ENCODE results near the gene FLT3LG.
A peak's percentile ranks its signal among the peaks of the same experiment; 100 is the strongest.

FLT3LG gene

GRCh38 chr19:49488863-49489537 is 15.0 kb downstream of the FLT3LG start:
- H4K12ac ChIP-seq (ENCODE audit: low read depth, low read length): no peak overlapping the region
- no peak for DNase-seq
- peaks cover 17% of the 10 kb centered on the region for H3K79me2 ChIP-seq (ENCODE audit: control insufficient read depth, insufficient read depth, low read length, poor library complexity)
- no peak overlapping the region for H2AFZ ChIP-seq (ENCODE audit: insufficient read depth, low read length, poor library complexity)
- H3K27me3 ChIP-seq (ENCODE audit: insufficient read depth, low read length): no peaks in the 10 kb centered on the region
- H3K27ac ChIP-seq (ENCODE audit: low read depth, low read length): peak overlapping the region; percentile 2
- no peak overlapping the region for H3K14ac ChIP-seq (ENCODE audit: low read length)
- H3K36me3 ChIP-seq (ENCODE audit: control insufficient read depth in 1 of 2, insufficient read depth in 2 of 2, low read length in 2 of 2): peaks cover 35 to 44% of the 10 kb centered on the region in 2 experiments
- H3K9ac ChIP-seq (ENCODE audit: low read length): peak overlapping the region; percentile 85
- peaks cover 11% of the 10 kb centered on the region for H3K79me1 ChIP-seq (ENCODE audit: low read length)
- H4K8ac ChIP-seq (ENCODE audit: low read depth, low read length): no peak overlapping the region
- peak overlapping the region; percentile 82 for H3K4me2 ChIP-seq (ENCODE audit: low read length)
- H3K4me1 ChIP-seq (ENCODE audit: control insufficient read depth in 1 of 2, insufficient read depth in 2 of 2, low read length in 2 of 2): peaks cover 0 to 3% of the 10 kb centered on the region in 2 experiments
- H4K91ac ChIP-seq (ENCODE audit: low read depth, low read length): no peak overlapping the region
- no peak overlapping the region for H2BK12ac ChIP-seq (ENCODE audit: low read length)
- H3K4ac ChIP-seq (ENCODE audit: low read depth, low read length): peak overlapping the region; percentile 80
- H2AK5ac ChIP-seq (ENCODE audit: low read length): no peak overlapping the region
- H3K9me3 ChIP-seq (ENCODE audit: insufficient read depth, low read depth, low read length): peaks cover 4% of the 10 kb centered on the region
- no peak overlapping the region for H3K23ac ChIP-seq (ENCODE audit: low read length)
- peak overlapping the region; percentile 91 for H3K4me3 ChIP-seq (ENCODE audit: low read depth, low read length)
- no peak overlapping the region for H3K18ac ChIP-seq (ENCODE audit: low read length)
- WGBS (ENCODE audit: extremely low coverage, insufficient coverage, insufficient read length): no CpG with 5 or more reads among the region's 15 CpGs
- no peak overlapping the region for H2BK5ac ChIP-seq (ENCODE audit: low read depth, low read length, poor library complexity)
- H2BK120ac ChIP-seq (ENCODE audit: insufficient read depth, low read length, poor library complexity): no peak overlapping the region

- Histone ChIP-seq H2AFZ (ENCODE audit: insufficient read depth, low read length, poor library complexity) (no peak overlapping the region), H4K8ac (ENCODE audit: low read depth, low read length) (peak overlapping the region; percentile 40), H2BK12ac (ENCODE audit: low read length) (no peak overlapping the region), H3K27me3 (ENCODE audit: insufficient read depth, low read length) (no peaks in the 10 kb centered on the region), H3K4me3 (ENCODE audit: low read depth, low read length) (no peak overlapping the region), H2BK120ac (ENCODE audit: insufficient read depth, low read length, poor library complexity) (no peak overlapping the region), H3K9ac (ENCODE audit: low read length) (peak overlapping the region; percentile 85), H4K91ac (ENCODE audit: low read depth, low read length) (no peak overlapping the region), H3K79me2 (ENCODE audit: control insufficient read depth, insufficient read depth, low read length, poor library complexity) (peaks cover 17% of the 10 kb centered on the region), H3K27ac (ENCODE audit: low read depth, low read length) (peak overlapping the region; percentile 20), H3K18ac (ENCODE audit: low read length) (no peak overlapping the region), H3K79me1 (ENCODE audit: low read length) (peaks cover 11% of the 10 kb centered on the region), H3K4ac (ENCODE audit: low read depth, low read length) (peak overlapping the region; percentile 9), H3K36me3 (ENCODE audit: control insufficient read depth in 1 of 2, insufficient read depth in 2 of 2, low read length in 2 of 2) (peaks cover 35 to 44% of the 10 kb centered on the region in 2 experiments), H3K9me3 (ENCODE audit: insufficient read depth, low read depth, low read length) (peaks cover 4% of the 10 kb centered on the region), H3K14ac (ENCODE audit: low read length) (no peak overlapping the region), H3K4me1 (ENCODE audit: control insufficient read depth in 1 of 2, insufficient read depth in 2 of 2, low read length in 2 of 2) (peaks cover 0 to 3% of the 10 kb centered on the region in 2 experiments), H3K4me2 (ENCODE audit: low read length) (peak overlapping the region; percentile 82), H2AK5ac (ENCODE audit: low read length) (no peak overlapping the region), H4K12ac (ENCODE audit: low read depth, low read length) (no peak overlapping the region), H3K23ac (ENCODE audit: low read length) (peak overlapping the region; percentile 83), H2BK5ac (ENCODE audit: low read depth, low read length, poor library complexity) (no peak overlapping the region)
- WGBS (ENCODE audit: extremely low coverage, insufficient coverage, insufficient read length): no CpG with 5 or more reads among the region's 15 CpGs
- peak in 1 of 2 donors; percentile 26 for DNase-seq
Observed at GRCh38 chr19:49489601-49490167, 15.7 kb downstream of the FLT3LG start.

GRCh38 chr19:49490287-49491029 is 16.4 kb downstream of the FLT3LG start:
- DNase-seq: no peak
- Histone ChIP-seq H2BK12ac (ENCODE audit: low read length) (no peak overlapping the region), H2BK5ac (ENCODE audit: low read depth, low read length, poor library complexity) (no peak overlapping the region), H3K18ac (ENCODE audit: low read length) (peak overlapping the region; percentile 48), H3K4me2 (ENCODE audit: low read length) (peak overlapping the region; percentile 82), H3K79me1 (ENCODE audit: low read length) (peaks cover 11% of the 10 kb centered on the region), H2BK120ac (ENCODE audit: insufficient read depth, low read length, poor library complexity) (no peak overlapping the region), H3K4ac (ENCODE audit: low read depth, low read length) (peak overlapping the region; percentile 9), H3K79me2 (ENCODE audit: control insufficient read depth, insufficient read depth, low read length, poor library complexity) (peaks cover 17% of the 10 kb centered on the region), H3K27me3 (ENCODE audit: insufficient read depth, low read length) (no peaks in the 10 kb centered on the region), H3K36me3 (ENCODE audit: control insufficient read depth in 1 of 2, insufficient read depth in 2 of 2, low read length in 2 of 2) (peaks cover 35 to 44% of the 10 kb centered on the region in 2 experiments), H4K91ac (ENCODE audit: low read depth, low read length) (no peak overlapping the region), H3K9me3 (ENCODE audit: insufficient read depth, low read depth, low read length) (peaks cover 4% of the 10 kb centered on the region), H3K23ac (ENCODE audit: low read length) (no peak overlapping the region), H4K8ac (ENCODE audit: low read depth, low read length) (peak overlapping the region; percentile 40), H2AFZ (ENCODE audit: insufficient read depth, low read length, poor library complexity) (no peak overlapping the region), H3K27ac (ENCODE audit: low read depth, low read length) (no peak overlapping the region), H3K4me3 (ENCODE audit: low read depth, low read length) (no peak overlapping the region), H2AK5ac (ENCODE audit: low read length) (no peak overlapping the region), H3K14ac (ENCODE audit: low read length) (no peak overlapping the region), H4K12ac (ENCODE audit: low read depth, low read length) (peak overlapping the region; percentile 35), H3K4me1 (ENCODE audit: control insufficient read depth in 1 of 2, insufficient read depth in 2 of 2, low read length in 2 of 2) (peaks cover 0 to 3% of the 10 kb centered on the region in 2 experiments), H3K9ac (ENCODE audit: low read length) (peak overlapping the region; percentile 28)
- WGBS (ENCODE audit: extremely low coverage, insufficient coverage, insufficient read length): no CpG with 5 or more reads among the region's 27 CpGs

- WGBS (ENCODE audit: extremely low coverage, insufficient coverage, insufficient read length): no CpG with 5 or more reads among the region's 17 CpGs
- H3K23ac ChIP-seq (ENCODE audit: low read length): no peak overlapping the region
- H3K4ac ChIP-seq (ENCODE audit: low read depth, low read length): no peak overlapping the region
- H3K4me3 ChIP-seq (ENCODE audit: low read depth, low read length): no peak overlapping the region
- no peak overlapping the region for H2AK5ac ChIP-seq (ENCODE audit: low read length)
- peaks cover 35 to 44% of the 10 kb centered on the region in 2 experiments for H3K36me3 ChIP-seq (ENCODE audit: control insufficient read depth in 1 of 2, insufficient read depth in 2 of 2, low read length in 2 of 2)
- no peak overlapping the region for H3K4me2 ChIP-seq (ENCODE audit: low read length)
- H3K14ac ChIP-seq (ENCODE audit: low read length): no peak overlapping the region
- H2AFZ ChIP-seq (ENCODE audit: insufficient read depth, low read length, poor library complexity): no peak overlapping the region
- H3K27me3 ChIP-seq (ENCODE audit: insufficient read depth, low read length): no peaks in the 10 kb centered on the region
- no peak for DNase-seq
- H2BK120ac ChIP-seq (ENCODE audit: insufficient read depth, low read length, poor library complexity): no peak overlapping the region
- H3K9ac ChIP-seq (ENCODE audit: low read length): peak overlapping the region; percentile 31
- no peak overlapping the region for H3K18ac ChIP-seq (ENCODE audit: low read length)
- peak overlapping the region; percentile 21 for H4K8ac ChIP-seq (ENCODE audit: low read depth, low read length)
- H3K4me1 ChIP-seq (ENCODE audit: control insufficient read depth in 1 of 2, insufficient read depth in 2 of 2, low read length in 2 of 2): peaks cover 0 to 3% of the 10 kb centered on the region in 2 experiments
- H3K79me1 ChIP-seq (ENCODE audit: low read length): peaks cover 13% of the 10 kb centered on the region
- peaks cover 17% of the 10 kb centered on the region for H3K79me2 ChIP-seq (ENCODE audit: control insufficient read depth, insufficient read depth, low read length, poor library complexity)
- no peak overlapping the region for H2BK5ac ChIP-seq (ENCODE audit: low read depth, low read length, poor library complexity)
- no peak overlapping the region for H2BK12ac ChIP-seq (ENCODE audit: low read length)
- no peak overlapping the region for H4K12ac ChIP-seq (ENCODE audit: low read depth, low read length)
- H4K91ac ChIP-seq (ENCODE audit: low read depth, low read length): no peak overlapping the region
- H3K9me3 ChIP-seq (ENCODE audit: insufficient read depth, low read depth, low read length): peaks cover 4% of the 10 kb centered on the region
- H3K27ac ChIP-seq (ENCODE audit: low read depth, low read length): no peak overlapping the region
Observed at GRCh38 chr19:49491030-49491803, 17.2 kb downstream of the FLT3LG start.
